HepG2 (cell line): ENCODE data around the gene PBX2.

Experiments used
- CREM ChIP-seq, 2 experiments: sonication (generic) in 1 of 2; formaldehyde crosslinking in 1 of 2; IDR thresholded peaks; 2 replicates each; pipeline versions ENCODE4 v1.4.0 to v1.6.1; 2016 to 2020; ENCODE audit warnings: antibody characterized with exemption in 1 of 2, mild to moderate bottlenecking in 1 of 2, missing genetic modification reagents in 1 of 2
- CSRNP2 ChIP-seq: sonication (generic); formaldehyde crosslinking; conservative IDR thresholded peaks from 2 replicates; pipeline ENCODE4 v1.8.0; 2022; ENCODE audit warnings: low read depth, missing genetic modification reagents
- EZH2 ChIP-seq: conservative IDR thresholded peaks from 2 replicates; pipeline ENCODE4 v1.6.1; 2012; ENCODE audit warnings: mild to moderate bottlenecking, low read depth, low read length, moderate library complexity
- FOXM1 ChIP-seq: sonication (generic); formaldehyde crosslinking; IDR thresholded peaks from 2 replicates; pipeline ENCODE4 v1.5.0; 2020; ENCODE audit warnings: missing genetic modification reagents
- KLF6 ChIP-seq: IDR thresholded peaks from 2 replicates; pipeline ENCODE4 v1.8.0; 2016; ENCODE audit warnings: missing biosample characterization, missing genetic modification reagents
- PBX3 ChIP-seq: sonication (generic); formaldehyde crosslinking; IDR thresholded peaks from 2 replicates; pipeline ENCODE4 v1.8.1; 2023; ENCODE audit warnings: missing genetic modification reagents, inconsistent platforms, borderline replicate concordance
- PRMT3 ChIP-seq: sonication (generic); formaldehyde crosslinking; IDR thresholded peaks from 2 replicates; pipeline ENCODE4 v1.8.1; 2022; ENCODE audit warnings: low read depth, mild to moderate bottlenecking, moderate library complexity, missing genetic modification reagents, borderline replicate concordance
- RFX5 ChIP-seq: IDR thresholded peaks from 2 replicates; pipeline ENCODE4 v1.6.1; 2011; ENCODE audit warnings: low read depth, low read length, improper control_type of control experiment
- ZBTB42 ChIP-seq: sonication (generic); formaldehyde crosslinking; IDR thresholded peaks from 2 replicates; pipeline ENCODE4 v1.5.0; 2020; ENCODE audit warnings: mild to moderate bottlenecking, missing genetic modification reagents
- ZFP36 ChIP-seq: fragments of 150-350 bp; IDR thresholded peaks from 2 replicates; pipeline ENCODE4 v1.6.1; 2018; ENCODE audit warnings: borderline replicate concordance, low read length, low read depth; ENCODE audit not compliant: partially characterized antibody
- ZNF513 ChIP-seq: sonication (generic); formaldehyde crosslinking; conservative IDR thresholded peaks from 2 replicates; pipeline ENCODE4 v1.5.0; 2020; ENCODE audit warnings: missing genetic modification reagents

- TF ChIP-seq PBX3 (CRISPR knock-in tag) (no peak), ZNF513 (no peak), KLF6 (CRISPR knock-in tag) (no peak), CSRNP2 (CRISPR knock-in tag) (no peak), EZH2 (no peak), ZBTB42 (no peak), PRMT3 (CRISPR knock-in tag) (no peak), RFX5 (no peak), ZFP36 (no peak), CREM (IDR thresholded peaks at IDR 0.05) (no peak), CREM (CRISPR knock-in tag; IDR thresholded peaks at IDR 0.05) (no peak), FOXM1 (CRISPR knock-in tag) (no peak)
Observed at GRCh38 chr6:32167154-32167760, 22.7 kb downstream of the PBX2 start.
